GM21723 (cell line): ENCODE data around the gene RTTN.

Experiments
- ATAC-seq: cut with Tn5 transposase; IDR thresholded peaks from one replicate; pipeline ENCODE4 v1.9.1; 2021; ENCODE audit warnings: mild to moderate bottlenecking, moderate library complexity; ENCODE audit not compliant: unreplicated experiment

The RTTN gene

GRCh38 chr18:70086085-70086484, 119.4 kb downstream of the RTTN start:
- ATAC-seq: no peak

DNA sequence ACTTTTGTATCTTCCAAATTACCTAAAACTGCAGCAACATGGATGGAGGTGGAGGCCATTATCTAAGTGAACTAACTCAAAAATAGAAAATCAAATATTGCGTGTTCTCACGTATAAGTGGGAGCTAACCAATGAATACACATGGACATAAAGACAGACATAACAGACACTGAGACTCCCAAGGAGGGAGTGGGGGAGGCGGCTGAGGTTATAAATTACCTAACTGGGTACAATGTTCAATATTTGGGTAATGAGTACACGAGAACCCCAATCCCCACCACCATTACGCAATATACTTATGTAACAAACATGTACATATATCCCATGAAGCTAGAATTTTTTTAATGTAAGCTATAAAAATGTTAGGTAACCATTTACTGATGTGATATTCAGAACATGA, 119.8 kb downstream of the RTTN start:
- no peak for ATAC-seq

DNA sequence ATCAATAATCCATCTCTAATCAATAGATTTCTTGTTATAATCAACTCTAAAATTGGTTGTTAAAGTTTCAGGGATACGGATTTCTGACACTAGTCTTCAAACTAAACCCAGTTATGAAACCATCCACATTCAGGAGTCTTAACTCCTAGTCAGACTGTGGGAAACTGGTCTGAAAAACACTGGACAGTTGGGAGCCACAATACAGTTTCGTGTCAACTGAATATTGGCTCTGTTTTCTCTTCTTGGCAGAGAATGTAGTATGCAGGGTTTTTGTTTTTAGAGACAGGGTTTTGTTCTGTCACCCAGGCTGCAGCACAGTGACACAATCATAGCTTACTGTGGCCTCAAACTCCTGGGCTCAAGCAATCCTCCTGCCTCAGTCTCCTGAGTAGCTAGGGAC, 123.1 kb downstream of the RTTN start:
- ATAC-seq: no peak

DNA sequence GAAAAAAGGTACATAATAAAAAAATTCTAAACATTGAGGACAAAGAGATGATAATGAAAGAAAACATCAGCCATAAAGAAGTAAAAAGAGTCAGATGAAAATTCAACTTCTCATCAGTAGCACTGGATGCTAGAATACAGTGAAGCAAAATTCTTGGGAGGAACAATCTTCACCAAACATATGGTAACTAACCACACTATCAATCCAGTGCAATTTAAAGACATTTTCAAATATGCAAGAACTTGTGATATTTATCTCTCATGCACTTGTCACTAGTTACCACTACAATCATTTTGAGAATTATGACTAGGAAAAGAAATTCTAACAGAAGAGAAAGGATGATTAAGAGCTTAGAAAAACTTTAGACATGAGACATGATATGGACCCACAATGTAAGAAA, 127.4 kb downstream of the RTTN start:
- ATAC-seq: no peak

- ATAC-seq: no peak
Observed at GRCh38 chr18:70075906-70076305, 129.6 kb downstream of the RTTN start.

DNA sequence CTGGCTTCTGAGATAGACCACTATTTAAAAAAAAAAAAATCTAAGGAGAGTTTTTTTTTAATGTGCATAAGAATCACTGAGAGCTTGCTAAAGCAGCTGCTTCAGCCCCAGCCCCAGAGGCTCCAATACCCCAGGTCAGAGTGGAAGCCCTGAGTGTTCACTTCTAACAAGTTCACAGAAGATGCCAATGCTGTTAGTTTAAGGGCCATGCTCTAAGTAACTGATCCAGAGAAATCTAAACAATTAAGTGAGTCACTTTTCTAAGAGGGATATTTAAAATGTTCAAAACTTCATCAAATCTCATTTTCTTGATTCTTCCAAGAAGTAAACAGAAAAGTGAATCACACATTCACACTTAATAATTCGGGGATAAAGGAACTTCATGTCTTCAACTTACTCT, 131.4 kb downstream of the RTTN start:
- ATAC-seq: no peak

GRCh38 chr18:70073432-70073831, 132.1 kb downstream of the RTTN start:
- no peak for ATAC-seq

DNA sequence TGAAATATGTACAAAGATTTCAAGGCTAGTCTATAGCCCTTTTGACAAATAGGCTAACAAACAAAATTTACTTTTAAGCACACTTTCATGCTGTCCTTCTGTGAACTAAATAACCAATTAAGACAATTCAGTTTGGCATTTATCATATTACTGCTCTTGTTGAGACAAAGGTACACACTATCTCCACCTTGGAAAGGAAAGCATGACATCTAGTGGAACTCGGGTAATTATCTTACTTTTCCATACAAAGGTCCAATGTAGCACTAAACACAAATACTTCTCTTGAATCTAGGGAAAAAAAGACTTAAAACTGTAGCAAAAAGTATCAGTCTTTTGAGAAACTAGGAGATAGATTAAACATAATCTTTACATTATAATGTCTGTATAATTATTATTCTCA, 132.8 kb downstream of the RTTN start:
- ATAC-seq: peak; percentile 70

DNA sequence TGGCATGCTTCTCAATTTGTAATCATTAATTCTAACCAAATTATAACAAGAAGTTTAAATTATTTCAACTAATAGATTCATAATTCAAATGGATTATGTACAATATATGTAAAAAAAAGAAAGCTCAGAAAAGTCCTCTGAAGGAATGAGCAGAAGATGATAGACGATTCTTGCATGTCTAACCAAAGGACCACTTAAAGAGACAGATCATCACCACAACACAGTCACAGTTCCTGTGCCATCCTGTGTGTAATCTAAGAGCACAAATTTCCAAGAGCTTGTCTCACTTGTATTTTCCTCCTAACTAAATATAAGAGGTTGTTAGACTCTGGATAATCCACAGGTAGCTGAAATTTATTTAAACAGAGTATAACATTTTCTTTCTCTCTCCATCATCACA, 135.5 kb downstream of the RTTN start:
- ATAC-seq: no peak

DNA sequence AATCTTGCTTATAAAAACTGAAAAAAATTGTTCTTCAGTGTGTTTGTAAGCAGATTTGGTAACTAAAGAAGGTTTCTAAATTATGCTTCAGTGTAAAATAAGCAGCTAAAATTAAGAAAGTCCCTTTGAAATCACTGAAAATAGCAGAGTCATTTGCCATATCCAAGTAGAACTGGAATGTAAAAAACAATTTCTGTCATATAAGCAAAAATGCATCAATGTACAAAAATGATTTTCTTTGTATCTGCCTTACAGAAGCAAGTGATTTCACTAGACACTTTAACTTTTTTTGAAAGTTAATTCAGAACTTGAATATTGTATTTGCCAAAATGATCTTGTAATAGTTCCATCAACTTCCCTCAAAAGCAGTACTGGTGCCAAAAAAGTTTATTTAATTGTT, 136.1 kb downstream of the RTTN start:
- ATAC-seq: no peak

GRCh38 chr18:70068981-70069380, 136.5 kb downstream of the RTTN start:
- ATAC-seq: no peak

DNA sequence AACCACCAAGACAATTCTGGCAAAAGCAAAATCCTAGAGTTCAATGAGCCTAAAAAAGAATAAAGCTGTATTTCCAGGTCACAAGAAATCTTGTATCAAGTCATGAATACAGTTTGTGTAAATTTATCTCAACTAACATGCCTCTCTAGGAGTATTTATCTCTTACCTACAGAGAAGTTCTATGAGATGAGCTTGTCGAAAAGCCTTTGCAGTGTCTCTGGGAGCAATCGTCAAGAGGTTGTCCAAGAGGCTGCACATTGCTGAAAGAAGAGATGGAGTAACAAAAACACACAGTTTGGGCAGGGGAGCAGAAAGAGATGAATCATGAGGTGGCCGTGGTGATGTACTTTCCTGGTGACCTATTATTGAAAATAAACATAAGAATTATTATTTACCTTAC, 145.8 kb downstream of the RTTN start:
- ATAC-seq: no peak

- peak; percentile 99 for ATAC-seq
Observed at GRCh38 chr18:70058916-70059315, 146.6 kb downstream of the RTTN start.

DNA sequence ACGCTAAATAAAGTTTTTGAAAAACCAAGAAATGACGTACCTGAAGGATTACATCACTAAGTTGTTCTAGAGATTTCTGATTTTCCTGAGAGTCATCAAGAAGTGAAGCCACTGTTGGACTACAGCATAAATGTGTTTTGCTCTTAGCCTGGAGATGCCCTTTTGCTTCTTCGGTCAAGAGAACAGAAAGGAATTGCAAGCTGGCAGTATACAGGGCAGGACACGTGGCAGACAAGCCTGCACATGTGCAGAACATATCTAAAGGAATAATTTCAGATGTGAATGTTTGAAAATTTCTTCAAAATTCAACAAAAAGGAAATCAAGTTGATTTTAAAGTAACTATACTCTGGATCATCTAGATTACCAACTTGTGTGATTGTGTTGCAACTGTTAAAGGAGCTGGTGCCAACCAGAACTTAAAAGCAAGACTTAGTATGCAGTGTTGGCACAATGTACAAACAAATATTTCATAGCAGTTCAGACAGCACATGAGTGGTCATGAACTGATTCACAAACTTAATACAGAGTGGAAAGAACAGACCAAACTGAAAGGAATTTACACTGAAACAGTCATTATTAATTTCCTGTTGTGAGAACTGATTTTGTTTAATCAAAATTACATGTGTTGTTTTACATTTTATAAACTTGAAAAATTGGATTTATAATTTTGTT, 157.4 kb downstream of the RTTN start:
- ATAC-seq: no peak

GRCh38 chr18:70046796-70047195, 158.7 kb downstream of the RTTN start:
- ATAC-seq: no peak

GRCh38 chr18:70046207-70046606, 159.3 kb downstream of the RTTN start:
- ATAC-seq: no peak

GRCh38 chr18:70044632-70045031, 160.9 kb downstream of the RTTN start:
- ATAC-seq: no peak

GRCh38 chr18:70041459-70042050, 163.9 kb downstream of the RTTN start:
- ATAC-seq: no peak

- ATAC-seq: no peak
Observed at GRCh38 chr18:70039186-70039585, 166.3 kb downstream of the RTTN start.

- no peak for ATAC-seq
Observed at GRCh38 chr18:70037431-70038061, 167.9 kb downstream of the RTTN start.

- ATAC-seq: peak; percentile 100
Observed at GRCh38 chr18:70036771-70037347, 168.6 kb downstream of the RTTN start.

DNA sequence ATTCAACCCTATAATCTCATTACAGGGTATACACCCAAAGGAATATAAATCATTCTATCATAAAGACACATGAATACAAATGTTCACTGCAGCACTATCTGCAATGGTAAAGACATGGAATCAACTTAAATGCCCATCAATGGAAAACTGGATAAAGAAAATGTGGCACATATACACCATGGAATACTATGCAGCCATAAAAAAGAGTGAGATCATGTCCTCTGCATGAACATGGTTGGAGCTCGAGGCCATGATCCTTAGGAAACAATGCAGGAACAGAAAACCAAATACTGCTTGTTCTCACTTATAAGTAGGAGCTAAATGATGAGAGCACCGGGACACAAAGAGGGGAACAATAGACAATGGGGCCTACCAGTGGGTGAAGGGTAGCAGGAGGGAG, 169.3 kb downstream of the RTTN start:
- ATAC-seq: no peak
